Neural crest cell (in vitro differentiated cells): Measurements from ENCODE around the gene RGS5. TPM values are rescaled to one million over a fixed set of nuclear protein-coding genes. Genes with fewer than 3 reads are reported as not detected.

Source experiments
- DNase-seq: peaks from one replicate; pipeline ENCODE4 v3.0.0; 2021; ENCODE audit warnings: low read depth, mixed read lengths, low spot score
- H3K27ac Mint-ChIP-seq: one replicate; pipeline ENCODE4 v1.8.0; 2021; ENCODE audit warnings: mild to moderate bottlenecking, mixed read lengths; ENCODE audit not compliant: unreplicated experiment
- H3K27me3 Mint-ChIP-seq: 2 replicates; pipeline ENCODE4 v1.8.0; 2021; ENCODE audit warnings: low read depth, mild to moderate bottlenecking, mixed read lengths
- H3K36me3 Mint-ChIP-seq: 2 replicates; pipeline ENCODE4 v1.8.0; 2021; ENCODE audit warnings: low read depth, mild to moderate bottlenecking, mixed read lengths
- H3K4me1 Mint-ChIP-seq: 2 replicates; pipeline ENCODE4 v1.8.0; 2021; ENCODE audit warnings: mixed read lengths
- H3K4me3 Mint-ChIP-seq: one replicate; pipeline ENCODE4 v1.8.0; 2021; ENCODE audit warnings: mild to moderate bottlenecking, mixed read lengths
- H3K9me3 Mint-ChIP-seq: 2 replicates; pipeline ENCODE4 v1.8.0; 2021; ENCODE audit warnings: mixed read lengths
- total RNA-seq: library from RNA; stranded (reverse); gene quantifications from 2 replicates; pipeline ENCODE4 v1.2.1, GENCODE V29; 2021
- TF ChIP-seq, protein P1 (sequence below): fragments of 200-600 bp; sonication (generic); conservative IDR thresholded peaks from 2 replicates; pipeline ENCODE4 v1.5.0; 2021; ENCODE audit warnings: antibody characterized with exemption, mild to moderate bottlenecking

The RGS5 gene
- total RNA-seq, 1 donor from 2014 or later, result 4.5 TPM

DNA sequence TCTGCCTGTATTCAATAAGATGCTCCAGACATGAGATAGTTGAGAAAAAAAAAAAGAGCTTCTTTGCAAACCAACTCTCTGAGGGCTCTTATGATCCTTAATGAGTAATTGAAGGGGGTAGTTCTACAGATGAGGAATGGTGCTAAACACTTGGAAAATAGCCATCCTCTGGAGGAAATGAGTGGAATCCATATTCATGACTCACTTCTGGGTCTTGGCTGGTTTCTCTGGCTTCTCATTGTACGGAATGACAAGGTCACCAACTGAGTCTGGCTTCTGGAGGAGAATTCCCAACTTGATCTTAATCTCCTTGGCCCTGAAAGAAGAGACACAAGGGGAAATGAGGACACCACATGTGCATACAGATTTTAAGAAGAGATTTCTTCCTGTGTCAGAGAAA, 34.7 kb downstream of the RGS5 start:
- TF ChIP-seq, protein P1, sequence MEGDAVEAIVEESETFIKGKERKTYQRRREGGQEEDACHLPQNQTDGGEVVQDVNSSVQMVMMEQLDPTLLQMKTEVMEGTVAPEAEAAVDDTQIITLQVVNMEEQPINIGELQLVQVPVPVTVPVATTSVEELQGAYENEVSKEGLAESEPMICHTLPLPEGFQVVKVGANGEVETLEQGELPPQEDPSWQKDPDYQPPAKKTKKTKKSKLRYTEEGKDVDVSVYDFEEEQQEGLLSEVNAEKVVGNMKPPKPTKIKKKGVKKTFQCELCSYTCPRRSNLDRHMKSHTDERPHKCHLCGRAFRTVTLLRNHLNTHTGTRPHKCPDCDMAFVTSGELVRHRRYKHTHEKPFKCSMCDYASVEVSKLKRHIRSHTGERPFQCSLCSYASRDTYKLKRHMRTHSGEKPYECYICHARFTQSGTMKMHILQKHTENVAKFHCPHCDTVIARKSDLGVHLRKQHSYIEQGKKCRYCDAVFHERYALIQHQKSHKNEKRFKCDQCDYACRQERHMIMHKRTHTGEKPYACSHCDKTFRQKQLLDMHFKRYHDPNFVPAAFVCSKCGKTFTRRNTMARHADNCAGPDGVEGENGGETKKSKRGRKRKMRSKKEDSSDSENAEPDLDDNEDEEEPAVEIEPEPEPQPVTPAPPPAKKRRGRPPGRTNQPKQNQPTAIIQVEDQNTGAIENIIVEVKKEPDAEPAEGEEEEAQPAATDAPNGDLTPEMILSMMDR, result no peak
- Mint-ChIP-seq H3K27ac (no peak overlapping the region), H3K36me3 (no peaks in the 10 kb centered on the region), H3K4me3 (no peak overlapping the region), H3K9me3 (no peaks in the 10 kb centered on the region), H3K27me3 (no peaks in the 10 kb centered on the region), H3K4me1 (peaks cover 4% of the 10 kb centered on the region)
- DNase-seq, result no peak

DNA sequence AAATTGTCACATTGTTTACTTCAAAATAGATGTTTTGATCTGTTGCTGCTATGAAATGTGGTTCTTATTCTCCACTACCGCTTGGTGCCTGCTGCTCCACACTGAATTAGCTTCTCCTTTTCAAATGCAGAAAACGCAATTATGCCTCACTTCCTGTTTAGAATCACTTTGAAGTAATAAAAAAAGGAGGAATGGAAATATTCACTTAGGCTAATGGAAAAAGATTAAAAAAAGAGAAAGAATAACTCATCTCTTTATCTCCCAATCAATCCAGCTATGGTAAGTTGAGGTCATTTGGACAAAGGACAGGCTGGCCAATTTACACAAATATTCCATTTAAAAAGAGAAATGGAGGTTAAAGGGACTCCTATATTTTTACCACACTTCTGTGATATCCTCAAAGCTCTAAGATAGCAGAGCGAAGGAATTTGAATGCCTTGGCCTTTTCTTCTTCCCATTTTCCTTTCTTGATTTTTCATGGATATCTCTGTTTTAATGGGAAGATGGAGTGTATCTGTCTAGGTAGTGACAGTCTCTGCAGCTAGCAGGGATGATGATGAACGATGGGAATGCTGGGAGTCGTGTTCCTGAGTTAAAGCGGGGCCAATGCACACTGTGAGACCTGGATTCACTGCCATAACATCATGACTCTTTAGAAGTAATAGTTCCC, 35.7 kb downstream of the RGS5 start:
- Mint-ChIP-seq H3K4me3 (no peak overlapping the region), H3K4me1 (no peaks in the 10 kb centered on the region), H3K36me3 (no peaks in the 10 kb centered on the region), H3K27ac (no peak overlapping the region), H3K9me3 (no peaks in the 10 kb centered on the region), H3K27me3 (no peaks in the 10 kb centered on the region)
- TF ChIP-seq, protein P1, result no peak
- DNase-seq, result no peak

DNA sequence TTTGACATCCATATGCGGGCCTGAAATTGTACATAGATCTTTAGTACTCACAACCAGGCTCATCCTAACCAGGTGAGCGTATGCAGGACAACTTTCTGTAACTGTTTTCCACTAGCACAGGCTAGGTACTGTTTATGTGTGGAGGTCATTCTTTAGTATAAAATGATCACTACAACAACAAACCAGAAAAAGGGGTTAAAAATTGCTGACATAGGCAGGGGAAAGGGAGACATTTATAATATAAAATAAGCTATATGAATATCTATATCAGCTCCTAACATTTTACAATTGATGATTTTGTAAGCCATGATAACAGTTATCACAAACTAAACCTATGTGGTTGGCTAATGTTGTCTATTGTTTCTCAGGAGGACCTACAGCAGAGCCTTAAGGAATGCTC, 37.6 kb downstream of the RGS5 start:
- TF ChIP-seq, protein P1, result no peak
- no peaks in the 10 kb centered on the region for H3K9me3 Mint-ChIP-seq
- no peaks in the 10 kb centered on the region for H3K27me3 Mint-ChIP-seq
- H3K4me3 Mint-ChIP-seq, result no peak overlapping the region
- H3K36me3 Mint-ChIP-seq, result no peaks in the 10 kb centered on the region
- H3K27ac Mint-ChIP-seq, result no peak overlapping the region
- H3K4me1 Mint-ChIP-seq, result no peaks in the 10 kb centered on the region
- DNase-seq, result no peak

DNA sequence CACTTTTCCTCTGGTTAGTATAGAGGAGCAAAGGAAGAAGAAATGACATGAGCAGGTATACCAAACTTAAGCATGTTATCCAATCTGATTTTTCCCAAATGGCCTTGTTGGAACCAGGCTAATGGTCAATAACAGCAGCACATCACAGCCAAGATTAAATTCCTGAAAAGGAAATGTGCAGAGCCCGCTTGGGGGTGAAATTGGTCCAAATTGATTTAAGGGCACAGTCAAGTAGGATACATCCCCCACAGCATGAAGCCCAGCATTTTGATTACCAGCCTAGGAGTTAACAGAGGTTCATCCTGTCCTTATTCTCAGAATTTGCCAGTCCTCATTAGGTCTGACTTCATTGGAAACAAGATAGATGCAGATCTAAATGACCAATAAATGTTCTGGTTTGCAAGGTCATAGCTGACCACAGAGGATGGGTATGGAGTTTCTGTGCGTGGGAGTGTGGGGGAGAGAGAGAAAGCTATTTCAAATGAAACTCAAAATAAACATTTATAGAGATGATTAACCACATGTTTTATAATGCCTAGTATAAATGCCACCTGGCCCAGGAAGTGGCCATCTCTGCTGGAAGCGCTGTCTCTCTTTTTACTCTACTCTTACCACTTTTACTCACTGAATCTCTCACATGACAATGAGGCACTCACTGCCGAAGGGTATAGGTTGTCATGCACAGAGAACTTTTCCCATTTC, 38.7 kb downstream of the RGS5 start:
- no peaks in the 10 kb centered on the region for H3K4me1 Mint-ChIP-seq
- H3K27me3 Mint-ChIP-seq, result no peaks in the 10 kb centered on the region
- H3K4me3 Mint-ChIP-seq, result no peak overlapping the region
- DNase-seq, result no peak
- H3K9me3 Mint-ChIP-seq, result no peaks in the 10 kb centered on the region
- H3K27ac Mint-ChIP-seq, result no peak overlapping the region
- TF ChIP-seq, protein P1, result no peak
- H3K36me3 Mint-ChIP-seq, result no peaks in the 10 kb centered on the region

- TF ChIP-seq, protein P1, result no peak
- Mint-ChIP-seq H3K27me3 (no peaks in the 10 kb centered on the region), H3K4me1 (no peaks in the 10 kb centered on the region), H3K36me3 (no peaks in the 10 kb centered on the region), H3K4me3 (no peak overlapping the region), H3K9me3 (peaks cover under 1% of the 10 kb centered on the region), H3K27ac (no peak overlapping the region)
- DNase-seq, result no peak
These were observed 39.6 kb downstream of the RGS5 start for GRCh38 chr1:163163163-163163562.
